NCI-H774 (cell line): ENCODE data around the gene C4BPA.

Experiments
- DNase-seq: peaks from one replicate; lab custom pipeline; 2025; lab: John Stamatoyannopoulos, UW

Gene C4BPA

GRCh38 chr1:207124389-207124788, 20.4 kb downstream of the C4BPA start:
- DNase-seq = no peak

GRCh38 chr1:207128336-207128921, 24.4 kb downstream of the C4BPA start:
- DNase-seq = no peak

GRCh38 chr1:207129053-207129452, 25.0 kb downstream of the C4BPA start:
- no peak for DNase-seq

DNA sequence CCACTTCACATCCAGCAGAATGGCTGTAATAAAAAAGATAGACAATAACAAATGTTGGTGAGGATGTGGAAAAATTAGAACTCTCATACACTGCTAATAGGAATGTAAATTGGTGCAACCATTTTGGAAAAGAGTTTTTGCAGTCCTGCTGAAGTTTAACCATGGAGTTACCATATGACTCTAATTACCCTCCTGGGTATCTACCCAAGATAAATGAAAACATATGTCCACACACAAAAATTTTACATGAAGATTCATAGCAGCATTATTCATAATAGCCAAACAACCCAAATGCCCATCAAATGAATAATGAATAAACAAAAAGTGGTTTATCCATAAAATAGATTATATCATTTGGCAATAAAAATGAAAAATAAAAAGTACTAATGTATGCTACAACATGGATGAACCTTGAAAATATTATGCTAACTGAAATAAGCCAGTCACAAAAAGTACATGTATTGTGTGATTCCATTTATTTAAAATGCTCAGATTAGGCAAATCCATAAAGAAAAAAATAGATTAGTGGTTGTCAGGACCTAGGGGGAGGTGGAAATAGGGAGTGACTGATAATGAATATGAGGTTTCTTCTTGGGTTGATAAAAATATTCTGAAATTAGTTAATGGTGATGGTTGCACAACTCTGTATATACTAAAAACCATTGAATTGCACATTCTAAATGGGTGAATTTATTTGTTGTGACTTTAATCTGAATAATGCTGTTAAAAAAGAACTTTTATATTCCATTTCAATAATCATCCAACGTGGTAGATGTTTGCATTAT, 26.4 kb downstream of the C4BPA start:
- no peak for DNase-seq

GRCh38 chr1:207131163-207131562, 27.1 kb downstream of the C4BPA start:
- DNase-seq = no peak

GRCh38 chr1:207134581-207134980, 30.5 kb downstream of the C4BPA start:
- no peak for DNase-seq

DNA sequence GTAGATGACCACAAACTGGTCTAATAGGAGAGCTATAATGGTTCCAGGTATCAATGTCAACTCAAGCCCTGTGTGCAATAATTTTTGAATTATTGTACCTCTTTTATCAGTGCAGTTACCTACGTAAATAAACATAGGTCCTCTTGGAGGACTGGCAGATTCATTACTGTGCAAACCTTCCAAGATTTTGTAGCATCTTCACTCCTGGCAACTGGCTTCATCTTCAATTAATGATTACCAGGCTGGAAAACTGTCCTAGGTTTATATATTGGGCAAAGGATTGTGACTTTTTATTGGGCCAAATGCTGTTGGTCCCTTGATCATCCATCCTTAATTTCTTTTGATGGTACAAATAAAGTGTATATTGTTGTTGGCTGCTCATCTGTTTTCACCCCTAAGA, 35.6 kb downstream of the C4BPA start:
- no peak for DNase-seq

- DNase-seq = no peak
Observed at GRCh38 chr1:207140536-207140935, 36.5 kb downstream of the C4BPA start.

DNA sequence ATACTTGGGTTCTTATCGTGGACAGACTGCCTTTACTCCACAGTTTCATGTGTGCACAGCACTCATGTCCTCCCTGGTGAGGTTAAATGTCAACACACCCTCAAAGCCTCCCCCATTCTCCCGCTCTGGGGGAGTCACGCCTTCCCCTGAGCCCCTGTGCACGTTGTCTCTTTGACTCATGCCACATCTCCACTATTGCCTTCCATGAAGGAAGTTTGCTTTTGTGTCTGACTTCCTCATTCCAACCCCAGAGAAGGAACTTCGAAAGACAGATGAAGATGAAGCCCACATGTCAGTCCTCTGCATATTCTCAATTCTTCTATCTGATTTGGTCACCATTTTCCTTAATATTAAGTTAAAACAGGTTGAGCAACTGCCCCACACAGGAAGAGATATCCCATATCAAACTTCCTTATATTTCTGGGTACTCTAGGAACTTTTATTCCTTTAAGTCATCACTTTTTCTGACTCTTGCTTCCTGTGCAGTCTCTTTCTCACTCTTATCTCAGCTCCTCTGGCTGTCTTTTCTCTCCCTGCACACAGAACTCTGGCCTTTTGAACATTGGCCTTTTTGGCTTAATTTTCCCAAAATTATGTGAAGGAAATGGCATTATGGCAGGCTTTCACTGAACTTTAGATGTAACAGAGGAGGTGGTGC, 41.5 kb downstream of the C4BPA start:
- no peak for DNase-seq

DNA sequence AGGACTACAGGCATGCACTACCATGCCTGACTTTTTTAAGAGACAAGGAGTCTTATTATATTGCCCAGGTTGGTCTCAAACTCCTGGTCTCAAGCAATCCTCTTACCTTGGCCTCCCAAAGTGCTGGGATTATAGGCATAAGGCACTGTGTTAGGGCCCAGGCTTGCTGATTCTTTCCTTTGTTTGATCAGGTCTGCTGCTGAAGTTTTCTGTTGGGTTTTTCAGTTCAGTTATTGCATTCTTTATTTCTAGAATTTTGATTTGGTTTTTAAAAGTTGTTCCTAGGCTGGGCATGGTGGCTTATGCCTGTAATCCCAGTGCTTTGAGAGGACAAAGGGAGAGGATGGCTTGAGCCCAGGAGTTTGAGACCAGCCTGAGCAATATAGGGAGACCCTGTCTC, 47.9 kb downstream of the C4BPA start:
- no peak for DNase-seq

DNA sequence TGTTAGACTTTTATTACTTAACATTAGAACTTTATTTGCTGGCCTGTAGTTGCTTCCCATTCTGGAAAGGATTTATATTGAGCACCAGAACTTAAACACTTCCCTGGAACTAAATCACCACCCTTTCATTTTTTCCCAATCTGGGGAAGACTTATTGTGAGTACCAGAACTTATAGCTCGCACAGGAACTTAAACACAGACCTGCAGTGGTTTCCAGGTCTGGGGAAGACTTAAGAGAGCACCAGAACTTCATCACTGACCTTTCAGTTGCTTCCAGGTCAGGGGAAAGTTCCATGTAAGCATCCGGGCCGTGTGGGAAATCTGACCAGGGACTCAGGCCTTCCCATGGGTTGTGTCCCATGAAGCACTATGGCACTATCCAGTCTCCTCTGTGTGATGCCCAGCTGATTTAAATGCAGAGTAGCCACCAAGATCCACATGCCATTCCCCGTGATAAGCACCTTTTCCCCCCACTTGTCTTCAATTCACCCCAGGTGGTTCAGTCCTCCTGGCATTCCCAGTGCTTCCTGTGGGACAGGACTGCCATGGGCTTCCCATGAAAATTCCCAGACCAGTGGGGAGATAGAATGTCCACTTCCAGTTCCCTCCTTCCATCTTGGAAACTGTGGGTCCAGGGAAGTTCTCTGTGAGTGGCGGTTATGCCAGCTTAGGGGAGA, 48.9 kb downstream of the C4BPA start:
- no peak for DNase-seq

DNA sequence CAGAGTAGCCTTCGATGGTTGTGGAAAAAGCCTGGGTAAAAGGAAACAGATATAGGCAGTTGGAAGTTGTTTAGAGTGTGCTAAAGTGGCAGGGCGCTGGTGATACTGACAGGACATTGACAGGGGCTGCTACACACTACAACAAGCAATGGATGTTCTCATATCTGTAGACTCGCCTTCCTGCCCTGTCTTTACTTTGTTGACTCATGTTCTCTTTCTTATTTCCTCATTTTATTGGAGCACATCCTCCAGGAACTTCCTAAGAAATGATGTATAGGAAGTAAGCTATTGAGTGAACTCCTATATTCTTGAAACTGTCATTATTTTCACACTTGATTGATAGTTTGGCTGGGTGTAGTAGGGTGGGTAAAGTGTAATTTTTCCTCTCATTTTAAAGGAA, 51.0 kb downstream of the C4BPA start:
- no peak for DNase-seq

- no peak for DNase-seq
Observed at GRCh38 chr1:207156095-207156494, 52.1 kb downstream of the C4BPA start.

DNA sequence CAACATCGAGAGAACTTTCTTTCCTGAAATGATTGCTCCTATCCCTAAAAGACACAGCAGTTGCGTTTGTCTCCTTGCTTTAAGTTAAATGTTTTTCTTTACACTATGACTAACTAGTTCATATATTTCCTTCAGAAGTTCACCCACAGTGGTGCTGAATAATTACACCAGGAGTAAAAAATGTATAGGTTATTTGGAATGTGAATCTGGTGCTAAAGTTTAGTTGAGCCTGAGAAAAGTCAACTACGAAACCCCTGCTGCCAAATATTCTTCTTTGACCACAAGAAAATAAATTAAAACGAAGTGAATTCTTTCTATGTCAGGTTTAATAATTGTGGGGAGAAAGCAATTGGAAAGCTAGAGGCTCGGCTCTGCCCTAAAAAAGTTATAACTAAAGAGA, 52.8 kb downstream of the C4BPA start:
- DNase-seq = no peak

DNA sequence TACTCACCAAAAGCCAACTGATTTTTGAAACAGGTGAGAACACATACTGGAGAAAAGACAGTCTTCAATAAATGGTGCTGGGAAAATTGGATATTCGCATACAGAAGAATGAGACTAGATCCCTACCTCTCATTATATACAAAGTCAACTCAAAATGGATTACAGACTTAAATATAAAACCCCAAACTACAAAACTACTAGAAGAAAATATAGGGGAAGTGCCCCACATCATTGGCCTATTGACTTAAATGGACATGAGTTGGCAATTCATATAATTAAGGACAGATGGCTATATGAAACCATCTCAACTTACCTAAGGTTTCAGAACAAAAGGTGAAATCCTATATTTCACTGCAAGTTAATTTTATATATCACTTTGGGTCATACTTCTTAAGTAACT, 60.1 kb downstream of the C4BPA start:
- no peak for DNase-seq

GRCh38 chr1:207172321-207172720, 68.3 kb downstream of the C4BPA start:
- DNase-seq = peak; percentile 23

GRCh38 chr1:207172885-207173284, 68.9 kb downstream of the C4BPA start:
- DNase-seq = peak; percentile 18

- no peak for DNase-seq
Observed at GRCh38 chr1:207173396-207173795, 69.4 kb downstream of the C4BPA start.

- no peak for DNase-seq
Observed at GRCh38 chr1:207174913-207175312, 70.9 kb downstream of the C4BPA start.

DNA sequence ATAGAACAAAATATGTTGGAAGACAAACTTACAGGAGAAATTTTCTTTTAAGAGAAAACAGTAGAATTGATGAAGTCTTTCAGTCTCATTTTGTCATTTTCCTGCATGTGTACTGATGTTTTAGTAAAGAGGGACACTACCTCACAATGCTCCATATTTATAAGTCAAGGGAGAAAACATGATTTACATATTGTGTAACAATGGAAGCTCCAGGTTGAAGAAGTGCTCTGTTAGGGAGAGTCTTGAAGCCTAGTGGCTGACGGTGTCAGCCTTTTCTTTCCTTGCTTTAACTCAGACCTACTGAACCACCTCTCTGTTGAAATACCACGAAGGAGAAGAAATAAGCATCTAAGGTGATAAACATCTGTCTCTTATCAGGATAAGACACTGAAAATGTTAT, 75.0 kb downstream of the C4BPA start:
- no peak for DNase-seq

DNA sequence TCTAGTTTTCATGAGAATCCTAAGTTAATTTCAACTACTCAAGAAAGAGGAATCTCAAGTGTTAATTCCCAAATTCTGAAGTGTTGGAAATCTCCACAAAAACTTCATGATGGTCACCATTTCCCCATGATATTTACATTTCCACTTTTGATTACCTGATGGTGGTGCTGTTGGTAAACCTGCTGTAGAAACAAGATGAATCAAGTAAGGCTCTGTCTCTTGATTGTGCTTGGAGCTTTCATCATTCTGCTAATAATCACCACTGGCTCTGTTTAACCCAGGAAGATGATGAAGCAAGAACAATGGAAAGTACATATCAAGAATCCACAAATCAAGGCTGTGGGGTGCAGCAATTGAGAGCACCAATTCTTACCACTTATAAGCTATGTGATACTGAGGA, 77.8 kb downstream of the C4BPA start:
- DNase-seq = no peak

DNA sequence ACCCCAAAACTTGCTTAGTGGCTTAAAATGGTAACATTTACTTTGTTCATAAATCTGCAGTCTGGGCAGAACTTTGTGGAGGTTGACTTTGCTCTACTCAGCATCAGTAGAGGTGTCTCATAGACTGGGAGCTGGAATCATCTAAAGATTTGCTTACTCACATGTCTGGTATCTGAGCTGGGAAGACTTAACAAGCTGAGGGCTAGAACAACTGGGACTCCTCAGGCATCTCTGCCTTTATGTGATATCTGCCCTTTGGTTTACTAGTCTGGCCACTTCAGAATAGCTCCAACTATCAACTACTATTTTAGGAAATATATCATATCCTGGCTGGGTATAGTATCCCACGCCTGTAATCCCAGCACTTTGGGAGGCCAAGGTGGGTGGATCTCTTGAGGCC, 82.5 kb downstream of the C4BPA start:
- no peak for DNase-seq

DNA sequence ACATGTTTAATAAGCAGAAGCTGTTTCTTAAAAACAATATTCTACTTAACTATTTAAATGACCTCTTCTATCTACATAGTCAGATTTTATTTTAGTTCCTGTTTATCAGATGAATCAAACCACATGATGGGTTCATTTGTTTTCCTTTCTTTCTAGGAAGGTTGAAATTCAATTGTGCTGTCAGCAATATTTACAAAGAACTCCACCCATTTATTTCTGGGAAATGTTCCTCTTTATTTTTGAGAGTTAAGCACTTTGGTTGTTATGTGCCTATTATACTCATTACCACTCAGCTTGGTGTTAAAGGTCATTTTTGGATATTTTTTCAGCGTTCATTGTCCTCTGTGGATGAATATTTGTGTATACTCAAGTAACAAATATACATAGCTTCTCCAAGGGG, 84.9 kb downstream of the C4BPA start:
- no peak for DNase-seq
